SK-N-SH (cell line): ENCODE measurements around the gene ZNF217. TPM values are rescaled to one million over a fixed set of nuclear protein-coding genes. Genes with fewer than 3 reads are reported as not detected.

Source experiments
- CTCF ChIA-PET: fragments of 300-600, 350-600 bp; formaldehyde crosslinking; extraction: SDS; loops from one replicate; lab custom pipeline; 2021; lab: Yijun Ruan, JAX
- POLR2A ChIA-PET: fragments of 350-600 bp; sonication (Branson Sonifier 250); formaldehyde crosslinking; extraction: SDS; loops from one replicate; lab custom pipeline; 2020; ENCODE audit warnings: antibody characterized with exemption, inconsistent platforms; lab: Yijun Ruan, JAX
- DNase-seq: peaks from one replicate; pipeline ENCODE4 v3.0.0; 2012
- H2AFZ ChIP-seq: fragments of 200-600 bp; sonication (generic); 2 replicates; pipeline ENCODE4 v1.8.1; 2016; ENCODE audit warnings: antibody characterized with exemption, mild to moderate bottlenecking, low read depth
- H3F3A ChIP-seq: fragments of 200-600 bp; sonication (generic); replicated peaks from 2 replicates; pipeline ENCODE3; 2016; ENCODE audit warnings: antibody characterized with exemption, mild to moderate bottlenecking; ENCODE audit not compliant: insufficient read depth
- H3K27ac ChIP-seq, 2 experiments: fragments of 200-500 bp in 1 of 2; fragments of 200-600 bp in 1 of 2; sonication (Bioruptor generic) in 1 of 2; sonication (generic), shearing (Covaris generic) in 1 of 2; 2 replicates each; pipeline versions ENCODE4 v1.5.1 to v1.6.1; 2014 to 2016; ENCODE audit warnings: low read depth in 2 of 2, inconsistent platforms in 1 of 2, low read length in 1 of 2, mild to moderate bottlenecking in 1 of 2, mixed read lengths in 1 of 2
- H3K27me3 ChIP-seq: fragments of 200-600 bp; sonication (generic), shearing (Covaris generic); 2 replicates; pipeline ENCODE4 v1.6.1; 2016; ENCODE audit warnings: mixed run types; ENCODE audit not compliant: insufficient read depth
- H3K36me3 ChIP-seq, 2 experiments: fragments of 200-500 bp in 1 of 2; fragments of 200-600 bp in 1 of 2; sonication (Bioruptor generic) in 1 of 2; sonication (generic) in 1 of 2; replicated peaks in 1 of 2; 2 replicates each; pipeline versions ENCODE3 to v1.5.1; 2014 to 2016; ENCODE audit warnings: low read length in 1 of 2, mild to moderate bottlenecking in 1 of 2; ENCODE audit not compliant: insufficient read depth in 2 of 2, control insufficient read depth in 1 of 2
- H3K4me1 ChIP-seq, 2 experiments: fragments of 200-500 bp in 1 of 2; fragments of 200-600 bp in 1 of 2; sonication (Bioruptor generic) in 1 of 2; sonication (generic), shearing (Covaris generic) in 1 of 2; 2 replicates each; pipeline versions ENCODE4 v1.5.1 to v1.6.1; 2014 to 2016; ENCODE audit warnings: low read depth in 1 of 2, low read length in 1 of 2, mixed run types in 1 of 2; ENCODE audit not compliant: insufficient read depth in 2 of 2, control insufficient read depth in 1 of 2
- H3K4me2 ChIP-seq: fragments of 200-600 bp; sonication (generic), shearing (Covaris generic); 2 replicates; pipeline ENCODE4 v1.6.1; 2017; ENCODE audit warnings: mixed run types
- H3K4me3 ChIP-seq, 2 experiments: fragments of 200-500 bp in 1 of 2; fragments of 200-600 bp in 1 of 2; sonication (Bioruptor generic) in 1 of 2; sonication (generic), shearing (Covaris generic) in 1 of 2; 2 replicates each; pipeline versions ENCODE4 v1.5.1 to v1.8.1; 2014 to 2016; ENCODE audit warnings: low read depth in 2 of 2, inconsistent platforms in 1 of 2, low read length in 1 of 2, mild to moderate bottlenecking in 1 of 2, mixed read lengths in 1 of 2, moderate library complexity in 1 of 2
- H3K79me2 ChIP-seq: fragments of 200-600 bp; sonication (generic); 2 replicates; pipeline ENCODE4 v1.8.1; 2017; ENCODE audit warnings: mild to moderate bottlenecking; ENCODE audit not compliant: insufficient read depth
- H3K9ac ChIP-seq: fragments of 200-600 bp; sonication (generic); 2 replicates; pipeline ENCODE4 v1.6.1; 2017; ENCODE audit warnings: mixed run types
- H3K9me2 ChIP-seq: fragments of 200-600 bp; sonication (generic); 2 replicates; pipeline ENCODE4 v1.6.1; 2017; ENCODE audit warnings: mixed run types
- H3K9me3 ChIP-seq: fragments of 200-600 bp; sonication (generic); 2 replicates; pipeline ENCODE4 v1.6.1; 2017; ENCODE audit warnings: mixed run types, mild to moderate bottlenecking, moderate library complexity
- H4K20me1 ChIP-seq: fragments of 200-600 bp; sonication (generic); 2 replicates; pipeline ENCODE4 v1.6.1; 2017; ENCODE audit warnings: mild to moderate bottlenecking, mixed run types; ENCODE audit not compliant: insufficient read depth
- CHD2 ChIP-seq: fragments of 150-350 bp; IDR thresholded peaks from 2 replicates; pipeline ENCODE4 v1.6.1; 2018; ENCODE audit warnings: low read length; ENCODE audit not compliant: partially characterized antibody
- EP300 ChIP-seq, 2 experiments: IDR thresholded peaks; 2 replicates each; pipeline versions ENCODE4 v1.4.0 to v1.6.1; 2012; ENCODE audit warnings: borderline replicate concordance in 1 of 2, low read depth in 1 of 2, low read length in 1 of 2
- FOXM1 ChIP-seq: IDR thresholded peaks from 2 replicates; pipeline ENCODE4 v1.4.0; 2012; ENCODE audit warnings: low read depth, mild to moderate bottlenecking
- MEF2A ChIP-seq: IDR thresholded peaks from 2 replicates; pipeline ENCODE4 v1.4.0; 2012; ENCODE audit warnings: low read depth, borderline replicate concordance
- RAD21 ChIP-seq: IDR thresholded peaks from 2 replicates; pipeline ENCODE4 v1.6.1; 2012; ENCODE audit warnings: mild to moderate bottlenecking, low read length
- RCOR1 ChIP-seq: fragments of 150-350 bp; IDR thresholded peaks from 2 replicates; pipeline ENCODE4 v1.6.1; 2017; ENCODE audit warnings: antibody characterized with exemption, low read length
- TCF12 ChIP-seq: IDR thresholded peaks from 2 replicates; pipeline ENCODE4 v1.4.0; 2012
- TEAD4 ChIP-seq: IDR thresholded peaks from 2 replicates; pipeline ENCODE4 v1.4.0; 2012; ENCODE audit warnings: mild to moderate bottlenecking, borderline replicate concordance; ENCODE audit not compliant: insufficient read depth
- WGBS: methylation state at CpG from one replicate; pipeline ENCODE4 v1.1.6; 2017; ENCODE audit warnings: low lambda C conversion rate; 5-methylcytosine and 5-hydroxymethylcytosine counted together
- polyA plus RNA-seq, 3 experiments: library from polyadenylated mRNA; depleted of rRNA; stranded (reverse); fragments of >200 nt; gene quantifications; 2 replicates each; pipeline ENCODE4 v1.2.3, GENCODE V29; 2012
- TF ChIP-seq, protein P1 (sequence below): IDR thresholded peaks from 2 replicates; pipeline ENCODE4; 2012
- TF ChIP-seq, protein P2 (sequence below): IDR thresholded peaks from 2 replicates; pipeline ENCODE4 v1.4.0; 2012; ENCODE audit warnings: low read depth

Gene ZNF217
- polyA plus RNA-seq, 1 of the 3 experiments (the other 2 are of a cell fraction): 6.9 TPM

DNA sequence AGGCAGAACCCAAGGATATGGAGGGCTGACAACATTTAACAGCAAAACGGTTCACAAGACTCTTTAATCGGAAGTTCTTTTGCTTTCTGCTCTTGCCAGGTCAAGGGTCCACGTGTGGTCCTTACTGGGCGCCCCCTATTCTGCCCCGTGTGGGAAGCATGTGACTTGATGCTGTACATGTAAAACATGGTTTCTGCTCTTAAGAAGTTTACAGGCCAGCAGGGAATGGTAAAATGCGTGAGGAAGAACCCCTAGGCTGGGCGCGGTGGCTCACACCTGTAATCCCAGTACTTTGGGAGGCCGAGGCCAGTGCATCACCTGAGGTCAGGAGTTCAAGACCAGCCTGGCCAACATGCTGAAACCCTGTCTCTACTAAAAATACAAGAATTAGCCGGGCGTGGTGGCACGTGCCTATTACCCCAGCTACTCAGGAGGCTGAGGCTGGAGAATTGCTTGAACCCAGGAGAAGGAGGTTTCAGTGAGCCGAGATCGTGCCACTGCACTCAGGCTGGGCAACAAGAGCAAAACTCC, 19.3 kb downstream of the ZNF217 start:
- TF ChIP-seq RAD21: no peak
- no peak for TF ChIP-seq TCF12
- TF ChIP-seq, protein P1, sequence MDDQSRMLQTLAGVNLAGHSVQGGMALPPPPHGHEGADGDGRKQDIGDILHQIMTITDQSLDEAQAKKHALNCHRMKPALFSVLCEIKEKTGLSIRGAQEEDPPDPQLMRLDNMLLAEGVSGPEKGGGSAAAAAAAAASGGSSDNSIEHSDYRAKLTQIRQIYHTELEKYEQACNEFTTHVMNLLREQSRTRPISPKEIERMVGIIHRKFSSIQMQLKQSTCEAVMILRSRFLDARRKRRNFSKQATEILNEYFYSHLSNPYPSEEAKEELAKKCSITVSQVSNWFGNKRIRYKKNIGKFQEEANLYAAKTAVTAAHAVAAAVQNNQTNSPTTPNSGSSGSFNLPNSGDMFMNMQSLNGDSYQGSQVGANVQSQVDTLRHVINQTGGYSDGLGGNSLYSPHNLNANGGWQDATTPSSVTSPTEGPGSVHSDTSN: no peak
- no peak for TF ChIP-seq FOXM1
- no peak for TF ChIP-seq CHD2
- TF ChIP-seq TEAD4: no peak
- no peak for TF ChIP-seq RCOR1
- TF ChIP-seq MEF2A: no peak
- TF ChIP-seq, all 33 proteins: peak for 0
- DNase-seq: no peak
- Histone ChIP-seq H3K79me2 (peaks cover 100% of the 10 kb centered on the region), H3K36me3 (peaks cover 69 to 90% of the 10 kb centered on the region in 2 experiments), H3K4me3 (no peak overlapping the region), H3K27ac (no peak overlapping the region), H3K9me2 (no peaks in the 10 kb centered on the region), H3F3A (peaks cover 48% of the 10 kb centered on the region), H4K20me1 (peaks cover 89% of the 10 kb centered on the region), H2AFZ (no peak overlapping the region), H3K4me1 (peaks cover 6 to 11% of the 10 kb centered on the region in 2 experiments; a peak in 3 of 4 replicates), H3K9ac (no peak overlapping the region), H3K27me3 (no peaks in the 10 kb centered on the region), H3K4me2 (no peak overlapping the region), H3K9me3 (no peaks in the 10 kb centered on the region)
- 99% methylated on average over 14 of the region's 14 CpGs for WGBS
- ChIA-PET CTCF (interaction anchor here (1.5 kb wide), 1 partner anchor 291 kb away, joined by 6 read pairs; no protein-coding TSS in a partner anchor), POLR2A (no interaction called here)

DNA sequence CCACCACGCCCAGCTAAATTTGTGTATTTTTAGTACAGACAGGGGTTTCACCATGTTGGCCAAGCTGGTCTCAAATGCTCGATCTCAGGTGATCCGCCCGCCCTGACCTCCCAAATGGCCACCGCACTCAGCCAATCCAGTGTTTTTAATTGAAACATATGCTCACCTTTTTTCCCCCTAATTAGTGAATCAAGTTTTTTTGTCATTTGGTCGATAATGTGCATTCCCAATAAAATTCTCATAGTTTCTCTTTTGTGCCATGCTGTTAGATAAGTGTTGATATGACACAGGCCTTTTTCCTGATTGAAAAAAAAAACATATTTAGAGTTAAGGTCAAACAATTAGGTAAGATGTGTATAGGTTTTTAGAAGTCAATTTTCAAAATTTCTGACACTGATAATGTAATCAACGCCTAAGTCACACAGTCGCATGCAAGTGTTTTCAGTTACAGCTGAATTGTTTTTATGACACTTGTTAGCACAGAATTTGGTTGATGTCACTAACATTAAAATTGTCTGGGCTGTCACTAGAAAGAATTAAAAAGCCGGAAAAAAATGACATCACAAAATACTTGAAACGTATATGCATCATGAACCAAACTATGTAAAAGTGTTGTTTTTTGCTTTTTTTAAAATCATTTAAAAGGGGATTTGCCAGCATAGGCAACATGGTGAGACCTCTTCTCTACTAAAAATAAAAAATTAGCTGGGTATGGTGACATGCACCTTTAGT, 21.9 kb downstream of the ZNF217 start:
- peaks cover 80% of the 10 kb centered on the region for H4K20me1 ChIP-seq

More for the DNA sequence above, 21.9 kb downstream of the ZNF217 start:
- H3K9ac ChIP-seq: no peak overlapping the region
- H3K9me3 ChIP-seq: no peaks in the 10 kb centered on the region
- H3K79me2 ChIP-seq: peaks cover 100% of the 10 kb centered on the region
- H3K27me3 ChIP-seq: no peaks in the 10 kb centered on the region
- peaks cover 38% of the 10 kb centered on the region for H3F3A ChIP-seq
- peaks cover 73 to 97% of the 10 kb centered on the region in 2 experiments for H3K36me3 ChIP-seq
- H3K4me2 ChIP-seq: no peak overlapping the region
- CTCF ChIA-PET: interaction anchor here (2.3 kb wide), 1 partner anchor 344 kb away, joined by 5 read pairs; no protein-coding TSS in a partner anchor
- no peak for DNase-seq
- POLR2A ChIA-PET: no interaction called here
- no peak overlapping the region; a peak in 1 of 4 replicates for H3K27ac ChIP-seq
- no peak overlapping the region for H3K4me3 ChIP-seq
- H3K4me1 ChIP-seq: peaks cover 0 to 4% of the 10 kb centered on the region in 2 experiments; a peak in 1 of 4 replicates
- 95% methylated on average over 10 of the region's 10 CpGs for WGBS
- no peaks in the 10 kb centered on the region for H3K9me2 ChIP-seq
- no peak overlapping the region for H2AFZ ChIP-seq
- TF ChIP-seq FOXM1 (no peak), EP300 (IDR thresholded peaks at IDR 0.05; ENCODE audit: borderline replicate concordance in 1 of 2, low read depth in 1 of 2, low read length in 1 of 2) (no peak)
- TF ChIP-seq, protein P2, sequence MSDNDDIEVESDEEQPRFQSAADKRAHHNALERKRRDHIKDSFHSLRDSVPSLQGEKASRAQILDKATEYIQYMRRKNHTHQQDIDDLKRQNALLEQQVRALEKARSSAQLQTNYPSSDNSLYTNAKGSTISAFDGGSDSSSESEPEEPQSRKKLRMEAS: no peak
- TF ChIP-seq, protein P1: no peak
